ENCODE results near the gene PARN.

GRCh38 chr16:14611660-14612059, 18.4 kb downstream of the PARN start:
- TF ChIP-seq EZH2 (IDR thresholded peaks at IDR 0.05; ENCODE audit: insufficient read depth, poor library complexity, severe bottlenecking) (no peak), EZH2phosphoT487 (IDR thresholded peaks at IDR 0.05; ENCODE audit: insufficient read depth, low read depth) (no peak)
